HepG2 (cell line): ENCODE measurements around the gene RPL41. TPM values are rescaled to one million over a fixed set of nuclear protein-coding genes. Genes with fewer than 3 reads are reported as not detected.

Source experiments
- ATAC-seq: fragments of 200-7000 bp; cut with Tn5 transposase; 3 replicates; pipeline ENCODE4 v1.9.1; 2020; ENCODE audit warnings: mild to moderate bottlenecking, moderate library complexity
- BruUV-seq: library from RNA; stranded (reverse); fragments of 400-500 nt; replicated peaks from 2 replicates; lab custom pipeline; 2021; lab: Mats Ljungman, UMichigan
- CTCF ChIA-PET: fragments of 300-600 bp; formaldehyde crosslinking; extraction: SDS; loops from one replicate; lab custom pipeline; 2021; ENCODE audit warnings: low total read pairs, inconsistent platforms, low intra/inter-chr PET ratio; lab: Yijun Ruan, JAX
- POLR2A ChIA-PET: fragments of 350-600 bp; sonication (Branson Sonifier 250); formaldehyde crosslinking; loops from one replicate; lab custom pipeline; 2020; ENCODE audit warnings: antibody characterized with exemption, inconsistent platforms; lab: Yijun Ruan, JAX
- DNase-seq: peaks from one replicate; pipeline ENCODE4 v3.0.0-alpha.2; 2015; ENCODE audit warnings: low spot score
- FAIRE-seq: peaks from 3 replicates; lab custom pipeline; 2011; peaks lifted over from hg19 to GRCh38; lab: Jason Lieb, UNC
- H2AFZ ChIP-seq: one replicate; pipeline ENCODE4 v1.6.1; 2011; ENCODE audit warnings: low read length, inconsistent platforms
- H3K27ac ChIP-seq: fragments of 300-600 bp; 3 replicates; pipeline ENCODE4 v1.8.0; 2011; ENCODE audit warnings: mixed run types, mild to moderate bottlenecking, mixed read lengths, low read length, inconsistent platforms; ENCODE audit not compliant: insufficient read depth; ENCODE audit errors: extremely low read length
- H3K27me3 ChIP-seq, 2 experiments: fragments of 200-600 bp in 1 of 2; 2 replicates in 1 of 2; 3 replicates in 1 of 2; pipeline versions ENCODE4 v1.6.0 to v1.8.0; 2011; ENCODE audit warnings: low read length in 2 of 2, mild to moderate bottlenecking in 2 of 2, moderate library complexity in 2 of 2, inconsistent platforms in 1 of 2; ENCODE audit not compliant: insufficient read depth in 2 of 2, control insufficient read depth in 1 of 2
- H3K36me3 ChIP-seq, 2 experiments: fragments of 200-600 bp in 1 of 2; replicated peaks in 1 of 2; 2 replicates in 1 of 2; 3 replicates in 1 of 2; pipeline versions ENCODE4 v1.5.1 to v1.8.0; 2011; ENCODE audit warnings: low read length in 2 of 2, inconsistent platforms in 1 of 2; ENCODE audit not compliant: insufficient read depth in 2 of 2, control insufficient read depth in 1 of 2
- H3K4me1 ChIP-seq: 2 replicates; pipeline ENCODE4 v1.5.1; 2012; ENCODE audit warnings: low read length, inconsistent platforms; ENCODE audit not compliant: insufficient read depth
- H3K4me2 ChIP-seq: 2 replicates; pipeline ENCODE4 v1.6.0; 2011; ENCODE audit warnings: low read depth, low read length, inconsistent platforms
- H3K4me3 ChIP-seq, 3 experiments: fragments of 200-600 bp in 1 of 3; sonication (generic), shearing (Covaris generic) in 1 of 3; replicated peaks in 1 of 3; 2 replicates each; pipeline ENCODE4 v1.5.1; 2011 to 2016; ENCODE audit warnings: low read length in 3 of 3, inconsistent platforms in 2 of 3, low read depth in 2 of 3, mild to moderate bottlenecking in 2 of 3, control low read depth in 1 of 3, mixed read lengths in 1 of 3; ENCODE audit not compliant: insufficient read depth in 1 of 3
- H3K79me2 ChIP-seq: one replicate; pipeline ENCODE4 v1.6.1; 2011; ENCODE audit warnings: low read length, inconsistent platforms; ENCODE audit not compliant: insufficient read depth
- H3K9ac ChIP-seq: 2 replicates; pipeline ENCODE4 v1.6.0; 2011; ENCODE audit warnings: mild to moderate bottlenecking, low read depth, low read length, inconsistent platforms; ENCODE audit not compliant: insufficient read depth
- H3K9me3 ChIP-seq: 2 replicates; pipeline ENCODE4 v1.5.1; 2012; ENCODE audit warnings: mild to moderate bottlenecking, low read length
- H4K20me1 ChIP-seq: 2 replicates; pipeline ENCODE4 v1.6.0; 2011; ENCODE audit warnings: inconsistent platforms, mild to moderate bottlenecking, low read length, moderate library complexity; ENCODE audit not compliant: insufficient read depth
- AKAP8 ChIP-seq: sonication (generic); formaldehyde crosslinking; IDR thresholded peaks from 2 replicates; pipeline ENCODE4 v1.5.1; 2020; ENCODE audit warnings: mild to moderate bottlenecking, missing genetic modification reagents
- ARNTL ChIP-seq: sonication (generic); formaldehyde crosslinking; IDR thresholded peaks from 2 replicates; pipeline ENCODE4 v1.4.0; 2020; ENCODE audit warnings: mild to moderate bottlenecking, missing genetic modification reagents
- CHD2 ChIP-seq: IDR thresholded peaks from 2 replicates; pipeline ENCODE4 v1.6.1; 2011; ENCODE audit warnings: low read depth, low read length, improper control_type of control experiment
- CREB1 ChIP-seq, 2 experiments: fragments of 450-650 bp in 1 of 2; IDR thresholded peaks; 2 replicates each; pipeline ENCODE4 v1.6.1; 2016 to 2017; ENCODE audit warnings: control low read depth in 1 of 2, mild to moderate bottlenecking in 1 of 2, missing compliant biosample characterization in 1 of 2, missing genetic modification characterization in 1 of 2
- DNMT1 ChIP-seq: sonication (generic); formaldehyde crosslinking; IDR thresholded peaks from 2 replicates; pipeline ENCODE4 v1.5.1; 2020; ENCODE audit warnings: mild to moderate bottlenecking, missing genetic modification reagents
- HNRNPLL ChIP-seq: fragments of 200-400 bp; formaldehyde crosslinking; IDR thresholded peaks from 2 replicates; pipeline ENCODE4 v1.6.1; 2017; ENCODE audit warnings: mild to moderate bottlenecking, low read depth, low read length; ENCODE audit not compliant: poor library complexity, severe bottlenecking
- MATR3 ChIP-seq: sonication (generic); formaldehyde crosslinking; IDR thresholded peaks from 2 replicates; pipeline ENCODE4 v1.4.0; 2020; ENCODE audit warnings: missing genetic modification reagents
- MTA1 ChIP-seq: sonication (generic); formaldehyde crosslinking; IDR thresholded peaks from 2 replicates; pipeline ENCODE4 v1.4.0; 2020; ENCODE audit warnings: missing genetic modification reagents, mild to moderate bottlenecking, borderline replicate concordance
- REPIN1 ChIP-seq: sonication (generic); formaldehyde crosslinking; IDR thresholded peaks from 2 replicates; pipeline ENCODE4 v1.8.0; 2022; ENCODE audit warnings: missing genetic modification reagents, low read depth, mild to moderate bottlenecking, borderline replicate concordance
- SNRNP70 ChIP-seq: fragments of 200-400 bp; formaldehyde crosslinking; IDR thresholded peaks from 2 replicates; pipeline ENCODE4 v1.6.1; 2017; ENCODE audit warnings: mild to moderate bottlenecking, low read depth, low read length, moderate library complexity
- ZNF260 ChIP-seq: sonication (generic); formaldehyde crosslinking; IDR thresholded peaks from 2 replicates; pipeline ENCODE4 v1.4.0; 2020; ENCODE audit warnings: missing genetic modification reagents, low read depth, mild to moderate bottlenecking, borderline replicate concordance
- ZNF615 ChIP-seq: sonication (generic); formaldehyde crosslinking; IDR thresholded peaks from 2 replicates; pipeline ENCODE4 v1.5.0; 2020; ENCODE audit warnings: mild to moderate bottlenecking, missing genetic modification reagents, borderline replicate concordance
- ZNF616 ChIP-seq: sonication (generic); formaldehyde crosslinking; IDR thresholded peaks from 2 replicates; pipeline ENCODE4 v1.5.0; 2020; ENCODE audit warnings: low read depth, mild to moderate bottlenecking, missing genetic modification reagents
- ZNF749 ChIP-seq: sonication (generic); formaldehyde crosslinking; IDR thresholded peaks from 2 replicates; pipeline ENCODE4 v1.8.0; 2022; ENCODE audit warnings: mild to moderate bottlenecking, missing genetic modification reagents, moderate library complexity, borderline replicate concordance
- ZNF781 ChIP-seq: sonication (generic); formaldehyde crosslinking; IDR thresholded peaks from 2 replicates; pipeline ENCODE4 v1.5.1; 2020; ENCODE audit warnings: borderline replicate concordance, mild to moderate bottlenecking, missing genetic modification reagents; ENCODE audit errors: not compliant biosample characterization
- ZNF782 ChIP-seq: sonication (generic); formaldehyde crosslinking; IDR thresholded peaks from 2 replicates; pipeline ENCODE4 v1.4.0; 2020; ENCODE audit warnings: missing genetic modification reagents, mild to moderate bottlenecking, borderline replicate concordance
- ZSCAN21 ChIP-seq: sonication (generic); formaldehyde crosslinking; IDR thresholded peaks from 2 replicates; pipeline ENCODE4 v1.8.0; 2022; ENCODE audit warnings: mild to moderate bottlenecking, missing genetic modification reagents, moderate library complexity, borderline replicate concordance
- WGBS: methylation state at CpG from one replicate; pipeline ENCODE4 v1.1.6; 2017; ENCODE audit warnings: low lambda C conversion rate; 5-methylcytosine and 5-hydroxymethylcytosine counted together
- in situ Hi-C: cut with HindIII; loops from 2 replicates; pipeline ENCODE4 v1.10.0; 2017; ENCODE audit warnings: low pct_unique_long_range_greater_than_20kb; ENCODE audit not compliant: extremely low pct_ligation_motif_present
- intact Hi-C: fragments of 100-400 bp; cut with micrococcal nuclease; formaldehyde crosslinking; loops from one replicate; pipeline ENCODE4 v1.10.0; 2022; ENCODE audit not compliant: unreplicated experiment
- polyA plus RNA-seq, 8 experiments: library from polyadenylated mRNA; depleted of rRNA in 3 of 8; stranded (reverse) in 7 of 8; unstranded in 1 of 8; fragments of >200 nt; fragmentation: Illumina TruSeq in 4 of 8; extraction: Trizol in 4 of 8; gene quantifications; 2 replicates each; pipeline versions ENCODE4 v1.2.1 to v1.2.3, GENCODE V29; 2011 to 2016; ENCODE audit warnings: low read depth in 4 of 8, missing spikeins in 1 of 8, mixed read lengths in 1 of 8; ENCODE audit not compliant: insufficient read depth in 1 of 8
- total RNA-seq, 5 experiments: library from RNA; depleted of rRNA; stranded (reverse); fragments of >200 nt; fragmentation: Illumina TruSeq; extraction: Trizol; gene quantifications; 2 replicates each; pipeline ENCODE4 v1.2.3, GENCODE V29; 2016; ENCODE audit warnings: low read depth in 1 of 5
- TF ChIP-seq, protein P1 (sequence below): sonication (generic); formaldehyde crosslinking; conservative IDR thresholded peaks from 2 replicates; pipeline ENCODE4 v1.8.0; 2022; ENCODE audit warnings: mild to moderate bottlenecking, moderate library complexity, missing genetic modification reagents
- TF ChIP-seq, protein P2 (sequence below): sonication (generic); formaldehyde crosslinking; IDR thresholded peaks from 2 replicates; pipeline ENCODE4 v1.8.0; 2022; ENCODE audit warnings: mild to moderate bottlenecking, missing genetic modification reagents, moderate library complexity

Gene RPL41
- total and polyA plus RNA-seq, 2 of the 13 experiments (the other 11 are each of a cell fraction or from before 2014, with no cell fraction given): 4,012 to 7,670 TPM

DNA sequence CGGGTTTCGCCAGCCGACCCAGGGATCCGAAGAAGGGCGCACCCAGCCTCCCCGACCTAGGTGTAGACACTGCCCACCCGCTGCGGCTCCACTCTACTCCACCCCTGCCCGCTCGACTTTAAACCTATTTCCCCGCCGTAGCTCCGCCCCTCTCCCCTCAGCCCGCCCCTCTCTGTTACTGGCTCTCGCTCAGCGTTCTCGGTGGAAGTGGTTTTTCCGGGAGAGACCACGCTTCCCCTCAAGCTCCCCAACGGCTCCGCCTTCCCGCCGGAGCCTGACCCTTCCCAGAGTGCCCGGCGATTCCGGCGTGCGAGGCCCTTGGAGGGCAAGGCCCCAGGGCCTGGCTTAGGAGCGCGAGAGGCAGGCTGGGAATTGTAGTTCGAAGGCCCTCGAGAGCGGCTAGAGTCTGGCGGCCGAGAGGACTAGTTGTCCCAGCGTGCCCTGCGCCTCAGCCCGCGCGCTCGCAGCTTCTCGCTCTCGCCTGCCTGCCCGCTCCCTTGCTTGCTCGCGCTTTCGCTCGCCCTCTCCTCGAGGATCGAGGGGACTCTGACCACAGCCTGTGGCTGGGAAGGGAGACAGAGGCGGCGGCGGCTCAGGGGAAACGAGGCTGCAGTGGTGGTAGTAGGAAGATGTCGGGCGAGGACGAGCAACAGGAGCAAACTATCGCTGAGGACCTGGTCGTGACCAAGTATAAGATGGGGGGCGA is 12.2 kb upstream of the RPL41 start, which contains the start of gene PA2G4:
Gene PA2G4 (plus strand): TSS at position 451 of the 706 bp plus-strand sequence. CDS start 179 bp downstream, at position 630.
- peak; percentile 94 for ATAC-seq
- H3K9ac ChIP-seq: peak within 1 kb of the TSS; percentile 88
- FAIRE-seq: peak; percentile 83
- H3K4me1 ChIP-seq: peaks cover 35% of the 10 kb centered on the region
- ChIA-PET POLR2A (interaction anchor here (0.8 to 6.5 kb wide), 29 partner anchors 9 to 375 kb away, joined by 3 to 279 read pairs (median 5); partner anchors contain the start of genes CD63, COQ10A, ERBB3 and ESYT1), CTCF (interaction anchor here (1.0 kb wide), 1 partner anchor 25 kb away, joined by 4 read pairs; no protein-coding TSS in a partner anchor)
- no TSS peak for BruUV-seq
- no peaks in the 10 kb centered on the region for H3K27me3 ChIP-seq
- peak; percentile 97 for DNase-seq
- peaks cover 34% of the 10 kb centered on the region for H3K79me2 ChIP-seq
- no peak within 1 kb of the TSS for H2AFZ ChIP-seq
- in situ Hi-C loops: loop anchor here (5.0 kb wide), 1 partner anchor 57 kb away; no protein-coding TSS in a partner anchor
- peaks cover 20 to 55% of the 10 kb centered on the region in 2 experiments for H3K36me3 ChIP-seq
- H3K9me3 ChIP-seq: no peaks in the 10 kb centered on the region
- peak within 1 kb of the TSS; percentile 91 for H3K4me2 ChIP-seq
- peaks cover 4% of the 10 kb centered on the region for H4K20me1 ChIP-seq
- H3K4me3 ChIP-seq: peak within 1 kb of the TSS; percentile 50 to 85 (median 74)
- intact Hi-C loops: loop anchor here (1.0 to 2.0 kb wide), 2 partner anchors 25 to 57 kb away; no protein-coding TSS in a partner anchor
- WGBS: under 1% methylated on average over 46 of the region's 60 CpGs
- H3K27ac ChIP-seq: peak within 1 kb of the TSS; percentile 76
- peak; percentile 79; the same call in 1 of the 2 replicates for TF ChIP-seq ZSCAN21 (CRISPR knock-in tag)
- TF ChIP-seq CREB1 (IDR thresholded peaks at IDR 0.05): peak; percentile 37; the same call in 1 of the 2 replicates
- TF ChIP-seq CREB1 (CRISPR knock-in tag; IDR thresholded peaks at IDR 0.05): peak; percentile 86
- peak; percentile 87 for TF ChIP-seq CHD2
- peak; percentile 76; the same call in 1 of the 2 replicates for TF ChIP-seq AKAP8 (CRISPR knock-in tag)
- TF ChIP-seq MTA1 (CRISPR knock-in tag): 0 out of 2 replicates have a peak, but pooled peaks have one; percentile 77
- TF ChIP-seq ZNF260 (CRISPR knock-in tag): no peak
- peak; percentile 86; the same call in 1 of the 2 replicates for TF ChIP-seq ZNF616 (CRISPR knock-in tag)
- TF ChIP-seq ZNF749: peak; percentile 58; the same call in 1 of the 2 replicates
- peak; percentile 75 for TF ChIP-seq ARNTL (CRISPR knock-in tag)
- peak; percentile 96 for TF ChIP-seq REPIN1 (CRISPR knock-in tag)
- no peak for TF ChIP-seq MATR3 (CRISPR knock-in tag)
- no peak; the same call in 1 of the 2 replicates for TF ChIP-seq DNMT1
- TF ChIP-seq, protein P1, sequence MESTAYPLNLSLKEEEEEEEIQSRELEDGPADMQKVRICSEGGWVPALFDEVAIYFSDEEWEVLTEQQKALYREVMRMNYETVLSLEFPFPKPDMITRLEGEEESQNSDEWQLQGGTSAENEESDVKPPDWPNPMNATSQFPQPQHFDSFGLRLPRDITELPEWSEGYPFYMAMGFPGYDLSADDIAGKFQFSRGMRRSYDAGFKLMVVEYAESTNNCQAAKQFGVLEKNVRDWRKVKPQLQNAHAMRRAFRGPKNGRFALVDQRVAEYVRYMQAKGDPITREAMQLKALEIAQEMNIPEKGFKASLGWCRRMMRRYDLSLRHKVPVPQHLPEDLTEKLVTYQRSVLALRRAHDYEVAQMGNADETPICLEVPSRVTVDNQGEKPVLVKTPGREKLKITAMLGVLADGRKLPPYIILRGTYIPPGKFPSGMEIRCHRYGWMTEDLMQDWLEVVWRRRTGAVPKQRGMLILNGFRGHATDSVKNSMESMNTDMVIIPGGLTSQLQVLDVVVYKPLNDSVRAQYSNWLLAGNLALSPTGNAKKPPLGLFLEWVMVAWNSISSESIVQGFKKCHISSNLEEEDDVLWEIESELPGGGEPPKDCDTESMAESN (CRISPR knock-in tag): peak; percentile 94
- TF ChIP-seq SNRNP70: no peak
- TF ChIP-seq, protein P2, sequence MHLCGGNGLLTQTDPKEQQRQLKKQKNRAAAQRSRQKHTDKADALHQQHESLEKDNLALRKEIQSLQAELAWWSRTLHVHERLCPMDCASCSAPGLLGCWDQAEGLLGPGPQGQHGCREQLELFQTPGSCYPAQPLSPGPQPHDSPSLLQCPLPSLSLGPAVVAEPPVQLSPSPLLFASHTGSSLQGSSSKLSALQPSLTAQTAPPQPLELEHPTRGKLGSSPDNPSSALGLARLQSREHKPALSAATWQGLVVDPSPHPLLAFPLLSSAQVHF: peak; percentile 70; the same call in 1 of the 2 replicates
- TF ChIP-seq ZNF615 (CRISPR knock-in tag): no peak; the same call in 1 of the 2 replicates
- peak; percentile 64 for TF ChIP-seq ZNF781 (CRISPR knock-in tag)
- no peak for TF ChIP-seq ZNF782 (CRISPR knock-in tag)
- TF ChIP-seq HNRNPLL: peak; percentile 78
